HK-2 (cell line): Measurements from ENCODE around the gene RRAD.
"Not testable (repeated sequence)": the region's sequence is repeated elsewhere in the genome, so short reads cannot be mapped to it uniquely, and the experiment has no call there.

Experiments
- DNase-seq: peaks from one replicate; pipeline ENCODE4 v3.0.0-alpha.2; 2018; ENCODE audit not compliant: unreplicated experiment

Gene RRAD

DNA sequence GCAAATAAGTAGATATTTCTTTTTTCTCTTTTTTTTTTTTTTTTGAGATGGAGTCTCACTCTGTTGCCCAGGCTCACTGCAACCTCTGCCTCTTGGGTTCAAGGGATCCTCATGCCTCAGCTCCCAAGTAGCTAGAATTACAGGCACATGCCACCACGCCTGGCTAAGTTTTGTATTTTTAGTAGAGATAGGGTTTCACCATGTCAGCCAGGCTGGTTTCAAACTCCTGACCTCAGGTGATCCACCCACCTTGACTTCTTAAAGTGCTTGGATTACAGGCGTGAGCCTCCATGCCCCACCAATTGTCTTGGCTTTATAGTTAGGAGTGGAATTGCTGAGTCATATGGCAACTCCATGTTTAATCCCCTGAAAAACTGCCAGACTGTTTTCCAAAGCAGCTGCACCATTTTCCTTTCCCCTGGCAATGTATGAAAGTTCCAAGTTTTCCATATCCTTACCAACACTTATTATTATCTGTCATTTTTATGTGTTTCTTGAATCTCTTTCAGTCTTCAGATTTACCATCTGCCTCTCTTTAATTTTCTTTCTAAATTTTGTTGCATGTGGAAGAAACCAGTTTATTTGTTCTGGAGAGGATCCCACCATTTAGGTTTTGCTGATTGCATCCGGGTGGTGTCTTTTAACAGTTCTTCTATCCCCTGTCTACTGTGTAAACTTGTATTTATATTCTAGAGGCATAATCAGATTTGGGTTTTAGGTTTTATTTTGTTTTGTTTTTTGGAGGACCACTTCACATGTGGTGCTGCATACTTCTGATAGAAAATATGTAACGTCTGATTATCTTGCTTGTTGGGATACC, 25.8 kb upstream of the RRAD start:
- DNase-seq, result no peak

DNA sequence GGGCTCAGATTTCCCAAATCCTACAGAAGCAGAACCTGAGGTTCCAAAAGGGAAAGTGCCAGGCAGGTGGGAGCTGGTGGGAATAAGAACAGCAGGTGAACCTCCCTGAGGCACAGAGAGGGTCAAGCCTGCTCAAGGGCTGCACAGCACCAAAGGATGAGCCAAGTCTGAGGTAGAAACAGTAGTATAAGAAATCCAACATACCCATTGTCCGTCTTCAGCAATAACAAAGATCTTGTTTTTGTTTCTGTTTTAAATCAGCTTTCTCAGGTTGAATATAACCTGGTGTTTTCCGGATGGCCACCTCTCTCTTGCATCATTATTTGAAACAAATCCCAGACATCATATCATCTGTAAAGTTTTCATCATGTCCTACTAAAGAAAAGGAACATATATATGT, 25.1 kb upstream of the RRAD start:
- DNase-seq, result no peak

DNA sequence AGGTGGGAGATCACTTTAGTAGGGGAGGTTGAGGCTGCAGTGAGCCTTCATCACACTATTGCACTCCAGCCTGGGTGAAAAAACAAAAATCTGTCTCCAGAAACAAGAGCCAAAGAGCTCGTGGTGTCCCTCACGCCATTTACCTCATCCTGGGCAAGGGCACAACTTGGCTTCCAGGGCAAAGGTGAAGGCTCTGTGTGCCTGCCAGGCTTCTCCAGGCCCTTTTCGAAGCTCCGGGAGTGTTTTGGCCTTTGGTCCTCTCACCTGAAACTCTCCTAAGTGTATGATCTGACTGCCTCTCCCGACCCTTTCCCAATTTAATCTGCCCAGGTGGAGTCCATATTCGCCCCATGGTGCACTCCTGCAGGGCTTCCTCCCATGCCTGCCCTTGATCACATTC, 24.1 kb upstream of the RRAD start:
- DNase-seq, result no peak

DNA sequence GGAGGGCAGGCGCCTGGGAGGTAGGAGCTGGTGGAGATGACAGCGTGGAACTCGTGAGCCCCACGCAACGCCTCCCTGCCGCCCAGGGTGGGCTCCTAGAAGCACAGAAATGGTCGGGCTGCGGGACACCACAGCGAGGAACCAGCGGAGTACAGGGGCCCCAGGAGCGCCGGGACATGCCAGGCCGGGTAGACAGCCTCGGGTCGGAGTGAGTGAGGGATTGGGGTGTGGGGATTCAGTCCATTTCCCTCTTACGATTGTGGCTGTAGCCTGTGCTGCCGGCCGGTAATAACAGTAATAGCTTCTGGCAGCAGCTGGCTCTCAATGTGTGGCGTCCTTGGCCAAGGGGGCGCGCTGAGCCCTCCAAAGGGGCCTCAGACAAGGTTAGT, 23.5 kb upstream of the RRAD start:
- DNase-seq, result no peak

DNA sequence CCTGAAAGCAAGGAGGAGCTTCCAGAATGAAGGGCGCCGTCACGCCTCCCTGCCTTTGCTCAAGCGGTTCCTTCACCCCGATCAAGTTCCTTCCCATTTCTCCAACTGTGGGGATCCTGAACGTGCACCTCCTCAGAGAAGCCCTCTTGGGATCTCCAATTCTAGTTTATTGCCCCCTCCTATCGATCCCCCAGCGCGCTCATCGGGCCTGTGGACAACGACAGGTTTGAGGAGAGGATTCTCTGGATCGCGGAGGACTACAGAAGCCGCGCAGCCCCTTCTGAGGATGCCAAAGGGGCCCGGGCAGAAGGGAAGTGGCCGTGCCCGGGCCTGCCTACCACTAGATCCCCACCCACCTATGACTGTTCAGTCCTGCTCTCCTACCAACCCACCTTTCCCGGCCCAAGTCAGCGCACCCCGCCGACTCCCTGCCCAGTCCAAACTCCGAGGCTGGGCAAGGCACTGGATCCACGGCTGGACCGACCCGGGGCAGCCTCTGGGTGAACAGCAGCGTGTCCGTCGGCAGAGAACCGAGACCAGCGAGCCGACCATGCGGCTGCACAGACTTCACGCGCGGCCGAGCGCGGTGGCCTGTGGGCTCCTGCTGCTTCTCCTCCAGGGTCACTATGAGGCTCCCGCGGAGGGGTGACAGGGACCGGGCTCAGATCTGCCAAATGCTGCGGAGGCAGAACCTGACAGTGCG, 22.9 kb upstream of the RRAD start:
- DNase-seq, result peak; percentile 41

DNA sequence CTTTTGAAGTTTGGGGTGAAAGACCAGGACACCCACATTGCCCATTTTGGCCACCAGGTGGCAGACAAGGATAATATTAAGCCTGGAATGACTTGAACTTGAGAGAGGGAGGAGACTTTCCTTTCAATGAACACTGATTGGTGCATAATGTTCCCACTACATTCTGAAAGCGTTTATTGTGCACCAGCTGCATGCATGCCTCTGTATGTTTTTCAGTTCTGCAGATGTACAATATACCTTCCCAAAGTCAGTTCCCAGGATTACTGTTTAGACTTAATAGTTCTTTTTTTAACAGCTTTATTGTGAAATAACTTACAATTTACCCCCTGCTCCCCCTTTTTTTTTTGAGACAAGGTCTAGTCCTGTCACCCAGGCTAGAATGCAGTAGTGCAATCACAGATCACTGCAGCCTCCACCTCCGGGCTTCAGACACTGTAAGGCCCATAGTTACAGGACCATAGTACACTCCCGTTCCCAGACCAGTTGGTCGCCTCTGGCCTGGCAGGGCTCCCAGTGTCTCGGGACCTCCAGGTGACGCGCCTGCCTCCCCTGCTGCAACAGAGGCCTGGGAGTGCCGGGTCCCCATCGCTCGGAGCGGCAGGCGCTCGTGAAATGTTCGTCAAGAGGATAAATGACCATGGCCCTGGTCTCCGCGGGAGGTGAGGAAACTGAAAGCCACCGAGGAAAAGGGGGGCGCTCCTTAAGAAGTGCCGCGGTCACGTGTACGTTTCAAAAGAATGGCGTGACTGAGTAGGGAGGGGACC, 22.1 kb upstream of the RRAD start:
- peak; percentile 80 for DNase-seq

DNA sequence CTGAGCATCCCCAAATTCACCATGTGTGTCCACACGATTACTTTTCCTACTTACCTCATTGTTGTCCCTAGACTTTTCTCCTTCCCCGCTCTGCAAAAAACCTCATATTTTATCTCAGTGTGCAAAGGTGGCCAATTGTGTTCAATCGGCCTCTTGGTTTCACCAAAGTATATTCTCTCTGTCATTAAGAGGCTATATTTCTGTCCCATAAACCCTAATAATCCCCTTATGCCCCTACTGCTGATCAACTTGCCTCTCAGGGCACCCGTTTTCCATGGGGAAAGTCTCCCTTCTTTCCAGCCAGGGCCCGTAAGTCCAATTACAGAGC, 21.6 kb upstream of the RRAD start:
- DNase-seq, result no peak

DNA sequence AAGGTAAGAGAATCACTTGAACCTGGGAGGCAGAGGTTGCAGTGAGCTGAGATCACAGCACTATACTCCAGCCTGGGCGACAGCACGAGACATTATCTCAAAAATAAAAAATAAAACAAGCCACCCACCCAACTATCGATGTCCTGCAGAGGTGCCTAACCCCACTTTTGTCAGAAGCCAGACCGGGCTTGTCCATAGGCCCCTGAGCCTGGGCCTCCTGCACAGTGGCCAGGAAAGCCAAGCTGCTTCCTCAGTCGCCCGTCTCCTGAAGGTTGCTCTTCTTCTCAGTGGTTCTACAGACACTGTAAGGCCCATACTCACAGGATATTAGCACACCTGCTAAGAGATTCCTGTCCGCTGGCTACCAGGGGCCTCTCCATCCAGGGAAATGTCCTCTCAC, 21.2 kb upstream of the RRAD start:
- no peak for DNase-seq

DNA sequence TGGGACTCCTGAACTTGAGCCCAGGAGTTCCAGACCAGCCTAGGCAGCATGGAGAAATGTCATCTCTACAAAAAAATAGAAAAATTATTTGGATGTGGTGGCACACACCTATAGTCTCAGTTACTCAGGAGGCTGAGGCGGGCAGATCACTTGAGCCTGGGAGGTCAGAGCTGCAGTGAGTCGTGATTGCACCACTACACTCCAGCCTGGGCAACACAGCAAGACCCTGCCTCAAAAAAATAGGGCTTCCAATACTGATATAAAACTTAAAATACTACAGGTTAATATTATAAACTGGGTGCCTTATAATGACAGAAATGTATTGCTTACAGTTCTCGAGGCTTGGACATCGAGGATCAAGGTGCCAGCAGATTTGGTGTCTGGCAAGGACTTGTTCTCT, 20.6 kb upstream of the RRAD start:
- no peak for DNase-seq

DNA sequence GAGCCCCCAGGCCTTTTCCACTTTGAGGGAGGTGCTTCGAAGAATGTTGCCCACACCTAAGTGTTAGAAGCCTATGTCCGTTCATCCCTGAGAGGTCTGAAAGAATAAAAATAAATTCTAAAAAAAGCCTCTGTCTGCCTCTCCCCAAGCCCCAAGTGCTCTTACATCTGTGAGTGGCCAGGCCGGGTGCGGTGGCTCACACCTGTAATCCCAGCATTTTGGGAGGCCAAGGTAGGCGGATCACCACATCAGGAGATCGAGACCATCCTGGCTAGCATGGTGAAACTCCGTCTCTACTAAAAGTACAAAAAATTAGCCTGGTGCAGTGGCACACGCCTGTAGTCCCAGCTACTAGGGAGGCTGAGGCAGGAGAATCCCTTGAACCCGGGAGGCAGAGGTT, 19.6 kb upstream of the RRAD start:
- not testable (repeated sequence) for DNase-seq

DNA sequence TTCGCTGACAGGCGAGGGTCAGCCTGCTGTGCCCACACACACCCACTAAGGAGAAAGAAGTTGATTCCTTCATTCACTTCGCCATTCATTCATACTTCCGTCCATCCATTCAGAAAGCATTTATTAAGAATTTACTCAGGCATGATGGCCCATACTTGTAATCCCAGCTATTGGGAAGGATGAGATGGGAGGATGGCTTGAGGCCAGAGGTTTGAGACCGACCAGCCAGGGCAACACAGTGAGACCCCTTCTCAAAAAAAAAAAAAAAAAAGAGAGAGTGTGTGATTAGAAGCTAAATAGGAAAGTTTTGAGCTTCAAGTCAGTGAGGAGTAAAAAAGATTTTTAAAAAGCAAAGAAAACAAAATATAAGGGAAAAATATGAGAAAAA, 18.7 kb upstream of the RRAD start:
- DNase-seq, result no peak

DNA sequence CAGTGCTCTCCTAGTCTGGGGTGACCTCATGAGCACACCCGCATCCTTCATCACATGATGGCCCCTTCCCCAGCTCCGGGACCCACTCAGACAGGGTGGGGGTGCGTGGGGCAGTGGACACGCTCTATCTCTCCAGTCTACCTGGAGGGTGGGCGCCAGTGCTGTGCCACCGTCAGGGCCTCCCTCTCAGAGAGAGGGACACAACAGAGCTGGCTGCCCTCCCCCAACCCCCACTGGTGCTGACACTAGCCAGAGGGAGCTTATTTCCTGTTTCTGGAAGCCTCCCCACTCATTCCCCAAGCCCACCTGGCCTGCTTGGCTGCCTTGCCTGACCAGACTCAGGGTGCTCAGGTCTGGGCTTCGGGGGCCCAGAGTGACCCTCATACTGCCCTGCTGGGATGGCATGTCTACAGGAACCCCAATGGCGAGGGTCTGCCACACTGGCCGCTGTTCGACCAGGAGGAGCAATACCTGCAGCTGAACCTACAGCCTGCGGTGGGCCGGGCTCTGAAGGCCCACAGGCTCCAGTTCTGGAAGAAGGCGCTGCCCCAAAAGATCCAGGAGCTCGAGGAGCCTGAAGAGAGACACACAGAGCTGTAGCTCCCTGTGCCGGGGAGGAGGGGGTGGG, 18.2 kb upstream of the RRAD start:
- no peak for DNase-seq

DNA sequence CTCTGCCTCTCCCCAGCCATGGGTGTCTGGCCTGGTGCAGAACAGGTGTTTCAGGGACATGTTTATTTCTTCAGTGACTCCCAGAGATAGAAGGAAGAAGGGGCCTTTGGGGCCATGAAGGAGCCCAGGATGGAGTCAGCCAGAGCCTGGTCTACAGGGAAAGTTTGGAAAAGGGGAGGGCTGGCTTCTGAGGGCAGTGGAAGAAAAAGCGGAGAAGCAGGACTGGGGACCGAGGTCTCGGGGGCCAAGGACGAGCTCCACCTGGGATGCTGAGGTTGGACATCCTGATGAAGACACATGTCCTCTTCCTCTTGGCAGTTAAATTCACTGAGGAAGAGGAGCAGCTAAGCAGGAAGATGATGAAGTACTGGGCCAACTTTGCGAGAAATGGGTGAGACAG, 17.6 kb upstream of the RRAD start:
- no peak for DNase-seq

DNA sequence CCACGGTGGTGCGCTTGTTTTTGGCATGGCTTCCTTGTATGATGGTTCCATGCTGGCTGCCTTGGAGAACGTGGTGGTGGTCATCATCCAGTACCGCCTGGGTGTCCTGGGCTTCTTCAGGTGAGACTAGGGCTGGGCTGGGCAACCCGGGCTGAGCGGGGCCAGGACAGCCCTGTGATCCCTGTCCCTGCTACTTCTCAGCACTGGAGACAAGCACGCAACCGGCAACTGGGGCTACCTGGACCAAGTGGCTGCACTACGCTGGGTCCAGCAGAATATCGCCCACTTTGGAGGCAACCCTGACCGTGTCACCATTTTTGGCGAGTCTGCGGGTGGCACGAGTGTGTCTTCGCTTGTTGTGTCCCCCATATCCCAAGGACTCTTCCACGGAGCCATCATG, 14.9 kb upstream of the RRAD start:
- DNase-seq, result no peak

DNA sequence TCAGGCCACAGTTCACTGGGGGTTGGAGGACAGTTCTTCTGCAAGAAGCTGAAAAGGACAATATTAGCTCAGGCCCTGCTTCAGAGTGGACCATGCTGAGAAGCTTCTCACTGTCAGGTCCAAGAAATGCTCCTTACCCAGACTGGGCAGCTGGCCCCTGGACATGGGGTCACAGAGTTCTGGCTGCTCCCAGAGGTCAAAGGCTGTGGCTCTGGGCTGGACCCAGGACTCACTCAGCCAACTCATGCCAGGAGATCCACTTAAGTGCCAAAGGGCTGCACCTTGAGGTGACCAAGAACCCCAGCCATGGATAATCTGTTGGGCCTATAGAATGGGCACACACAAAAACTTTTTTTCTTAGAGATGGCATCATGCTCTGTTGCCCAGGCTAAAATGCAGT, 14.0 kb upstream of the RRAD start:
- no peak for DNase-seq

DNA sequence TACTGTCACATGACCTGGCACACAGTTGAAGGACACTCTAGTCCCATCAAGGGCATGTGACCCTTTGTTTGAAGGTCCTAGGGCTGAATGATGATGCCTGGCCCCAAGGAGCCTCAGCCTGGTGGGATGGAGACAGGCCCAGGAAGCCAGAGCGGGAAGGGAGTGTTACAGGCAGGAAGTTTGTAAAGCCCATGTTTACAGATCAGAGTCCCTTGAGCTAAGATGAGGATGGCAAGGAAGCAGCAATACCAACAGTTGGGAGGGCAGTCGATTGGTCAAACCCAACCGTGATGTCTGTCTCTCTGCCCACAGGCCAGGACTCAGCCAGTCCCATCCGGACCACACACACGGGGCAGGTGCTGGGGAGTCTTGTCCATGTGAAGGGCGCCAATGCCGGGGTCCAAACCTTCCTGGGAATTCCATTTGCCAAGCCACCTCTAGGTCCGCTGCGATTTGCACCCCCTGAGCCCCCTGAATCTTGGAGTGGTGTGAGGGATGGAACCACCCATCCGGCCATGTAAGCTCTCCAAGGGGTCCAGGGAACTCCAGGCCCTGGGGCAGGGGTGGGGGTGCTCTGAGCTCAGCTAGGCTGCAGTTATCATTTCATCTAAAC, 12.5 kb upstream of the RRAD start:
- DNase-seq, result no peak

DNA sequence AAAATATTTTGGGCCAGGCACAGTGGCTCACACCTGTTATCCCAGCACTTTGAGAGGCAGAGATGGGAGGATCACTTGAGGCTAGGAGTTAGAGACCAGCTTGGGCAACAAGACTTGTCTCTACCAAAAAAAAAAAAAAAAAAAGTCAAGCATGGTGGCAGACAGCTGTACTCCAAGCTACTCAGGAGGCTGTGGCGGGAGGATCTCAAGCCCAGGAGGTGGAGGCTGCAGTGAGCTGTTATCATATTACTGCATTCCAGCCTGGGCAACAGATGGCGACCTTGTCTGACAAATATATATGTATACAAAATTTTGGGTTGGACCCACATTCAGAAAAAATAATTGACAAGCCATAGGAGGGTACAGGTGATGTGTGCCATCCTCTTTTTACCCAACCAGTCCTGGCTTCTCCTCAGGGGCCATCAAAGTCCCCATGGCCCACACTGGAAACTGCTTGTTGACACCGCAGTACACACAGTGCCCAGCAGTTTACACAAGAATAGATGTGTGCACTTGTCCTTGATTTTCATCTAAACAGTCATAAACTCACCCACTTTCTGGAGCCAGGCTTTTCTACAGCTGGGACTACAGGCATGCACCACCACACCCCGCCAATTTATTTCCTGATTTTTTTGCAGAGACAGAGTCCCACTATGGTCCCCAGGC, 11.7 kb upstream of the RRAD start:
- DNase-seq, result no peak

DNA sequence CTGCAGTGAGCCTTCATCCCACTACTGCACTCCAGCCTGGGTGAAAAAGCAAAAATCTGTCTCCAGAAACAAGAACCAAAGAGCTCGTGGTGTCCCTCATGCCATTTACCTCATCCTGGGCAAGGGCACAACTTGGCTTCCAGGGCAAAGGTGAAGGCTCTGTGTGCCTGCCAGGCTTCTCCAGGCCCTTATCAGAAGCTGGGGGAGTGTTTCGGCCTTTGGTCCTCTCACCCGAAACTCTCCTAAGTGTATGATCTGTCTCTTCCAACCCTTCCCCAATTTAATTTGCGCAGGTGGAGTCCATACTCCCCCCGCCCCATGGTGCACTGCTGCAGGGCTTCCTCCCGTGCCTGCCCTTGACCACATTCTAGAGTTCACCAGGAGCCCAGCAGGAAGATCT, 11.1 kb upstream of the RRAD start:
- no peak for DNase-seq

DNA sequence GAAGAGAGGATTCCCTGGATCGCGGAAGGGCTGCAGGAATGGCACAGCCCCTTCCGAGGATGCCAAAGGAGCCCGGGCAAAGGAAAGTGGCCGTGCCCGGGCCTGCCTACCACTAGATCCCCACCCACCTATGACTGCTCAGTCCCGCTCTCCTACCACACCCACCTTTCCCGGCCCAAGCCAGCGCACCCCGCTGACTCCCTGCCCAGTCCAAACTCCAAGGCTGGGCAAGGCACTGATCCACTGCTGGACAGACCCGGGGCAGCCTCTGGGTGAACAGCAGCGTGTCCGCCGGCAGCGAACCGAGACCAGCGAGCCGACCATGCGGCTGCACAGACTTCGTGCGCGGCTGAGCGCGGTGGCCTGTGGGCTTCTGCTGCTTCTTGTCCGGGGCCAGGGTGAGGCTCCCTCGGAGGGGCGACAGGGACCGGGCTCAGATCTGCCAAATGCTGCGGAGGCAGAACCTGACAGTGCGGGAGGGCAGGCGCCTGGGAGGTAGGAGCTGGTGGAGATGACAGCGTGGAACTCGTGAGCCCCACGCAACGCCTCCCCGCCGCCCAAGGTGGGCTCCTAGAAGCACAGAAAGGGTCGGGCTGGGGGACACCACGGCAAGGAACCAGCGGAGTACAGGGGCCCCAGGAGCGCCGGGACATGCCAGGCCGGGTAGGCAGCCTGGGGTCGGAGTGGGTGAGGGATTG, 10.1 kb upstream of the RRAD start, which contains the start of gene CES2:
Gene CES2, plus strand, starts transcription at position 203 of the 698 bp plus-strand sequence. Its CDS starts 120 bp downstream, at position 323.
- DNase-seq, result peak; percentile 72

DNA sequence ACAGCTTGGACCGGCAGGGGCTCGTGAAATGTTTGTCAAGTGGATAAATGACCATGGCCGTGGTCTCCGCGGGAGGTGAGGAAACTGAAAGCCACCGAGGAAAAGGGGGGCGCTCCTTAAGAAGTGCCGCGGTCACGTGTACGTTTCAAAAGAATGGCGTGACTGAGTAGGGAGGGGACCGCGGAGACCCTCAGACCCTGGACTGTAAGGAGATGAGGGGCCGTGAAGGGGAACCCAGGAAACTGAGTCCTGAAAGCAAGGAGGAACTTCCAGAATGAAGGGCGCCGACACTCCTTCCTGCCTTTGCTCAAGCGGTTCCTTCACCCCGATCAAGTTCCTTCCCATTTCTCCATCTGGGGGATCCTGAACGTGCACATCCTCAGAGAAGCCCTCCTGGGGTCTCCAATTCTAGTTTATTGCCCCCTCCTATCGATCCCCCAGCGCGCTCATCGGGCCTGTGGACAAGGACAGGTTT, 9.5 kb upstream of the RRAD start:
- DNase-seq, result not testable (repeated sequence)
